Mammary epithelial cell (primary cell): ENCODE results near the gene DIABLO.

Source experiments
- CTCF ChIP-seq, 2 donors: IDR thresholded peaks in 1 of 2; conservative IDR thresholded peaks in 1 of 2; 2 replicates each; pipeline ENCODE4 v1.5.1; 2011 to 2012; ENCODE audit warnings: inconsistent platforms in 2 of 2, low read length in 2 of 2, mild to moderate bottlenecking in 2 of 2, control low read depth in 1 of 2, low read depth in 1 of 2; ENCODE audit not compliant: insufficient read depth in 1 of 2; ENCODE audit errors: extremely low read depth in 1 of 2
- EZH2 ChIP-seq: IDR thresholded peaks from 2 replicates; pipeline ENCODE4 v1.6.1; 2012; ENCODE audit warnings: low read length, inconsistent platforms, borderline replicate concordance

- no peak for TF ChIP-seq CTCF (conservative IDR thresholded peaks at IDR 0.05 in 1 of 2, IDR thresholded peaks at IDR 0.05 in 1 of 2; ENCODE audit: extremely low read depth in 1 of 2, insufficient read depth in 1 of 2, low read depth in 1 of 2, low read length in 2 of 2)
- no peak for TF ChIP-seq EZH2
Measured at GRCh38 chr12:122225683-122226365, at the start of gene DIABLO.
